Bronchial epithelial cell (primary cell): Measurements from ENCODE around the gene ADRA2C. TPM values are rescaled to one million over a fixed set of nuclear protein-coding genes. Genes with fewer than 3 reads are reported as not detected.

Source experiments
- DNase-seq: peaks from one replicate; pipeline ENCODE4 v3.0.0-alpha.2; 2010; ENCODE audit warnings: low read depth
- FAIRE-seq: peaks from 2 replicates; lab custom pipeline; 2011; peaks lifted over from hg19 to GRCh38; lab: Jason Lieb, UNC
- H3K27me3 ChIP-seq: 2 replicates; pipeline ENCODE4 v1.5.1; 2011; ENCODE audit warnings: low read length; ENCODE audit not compliant: control insufficient read depth, insufficient read depth
- H3K36me3 ChIP-seq: 2 replicates; pipeline ENCODE4 v1.5.1; 2011; ENCODE audit warnings: low read length; ENCODE audit not compliant: control insufficient read depth, insufficient read depth
- H3K4me3 ChIP-seq: 2 replicates; pipeline ENCODE4 v1.5.1; 2011; ENCODE audit warnings: mild to moderate bottlenecking, low read depth, low read length, control low read depth
- CTCF ChIP-seq: IDR thresholded peaks from 2 replicates; pipeline ENCODE4 v1.5.1; 2011; ENCODE audit warnings: mild to moderate bottlenecking, moderate library complexity, low read length, control low read depth, inconsistent platforms; ENCODE audit not compliant: insufficient read depth, severe bottlenecking
- total RNA-seq: library from RNA; depleted of rRNA; stranded (reverse); fragments of >200 nt; gene quantifications from 2 replicates; pipeline ENCODE4 v1.2.1, GENCODE V29; 2014

Gene ADRA2C
- total RNA-seq, 1 donor from 2014 or later, result under 0.01 TPM

DNA sequence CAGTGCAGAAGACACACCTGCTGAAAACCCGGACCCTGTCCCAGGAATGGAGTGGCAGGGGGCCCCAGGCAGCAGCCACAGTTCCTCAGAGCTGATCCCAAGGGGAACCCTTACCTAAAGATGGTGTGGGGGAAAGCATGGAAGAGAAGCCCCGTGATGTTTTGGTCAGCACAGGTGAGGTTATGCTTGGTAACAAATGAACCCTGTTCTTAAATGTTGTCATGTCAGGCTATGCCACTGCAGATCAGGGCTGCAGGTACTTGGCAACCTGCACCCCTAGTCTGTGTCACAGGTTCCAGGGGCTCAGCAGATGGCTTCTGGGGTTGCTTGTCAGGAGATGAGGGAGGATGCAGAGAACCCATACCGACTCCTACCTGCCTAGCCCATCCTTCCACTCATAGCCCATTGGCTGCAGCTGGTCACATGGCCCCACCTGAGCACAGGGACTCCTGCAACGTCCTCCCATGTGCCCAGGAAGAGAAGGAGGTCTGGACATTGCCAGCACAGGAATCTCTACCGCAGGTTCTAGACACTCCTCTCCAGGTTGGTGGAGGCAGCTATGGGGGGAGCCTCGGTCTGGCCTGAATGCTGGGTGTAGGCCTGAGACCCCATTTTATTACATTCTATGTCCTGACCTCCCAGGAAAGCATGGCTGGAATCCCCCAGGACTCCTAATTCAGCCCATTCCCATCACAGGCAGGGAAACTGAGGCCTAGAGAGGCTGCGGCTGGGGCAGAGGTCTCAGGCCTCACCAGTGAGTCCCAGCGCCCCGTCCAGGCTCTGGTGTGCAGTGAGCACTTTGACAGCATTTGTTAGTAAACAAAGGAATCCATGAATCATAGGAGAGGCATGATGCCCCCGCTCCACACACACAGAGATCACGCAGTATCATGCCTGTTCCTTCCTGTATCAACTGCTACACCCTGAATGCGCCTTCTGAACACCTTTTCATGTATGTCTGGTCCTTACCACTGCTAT is 51.1 kb downstream of the ADRA2C start:
- Histone ChIP-seq H3K27me3 (no peaks in the 10 kb centered on the region), H3K36me3 (no peaks in the 10 kb centered on the region), H3K4me3 (no peak overlapping the region)
- FAIRE-seq (no peak), DNase-seq (no peak)
- no peak for TF ChIP-seq CTCF

Other genes starting within 250 kb of the ADRA2C start
- 53.7 and 106 TPM in 2 replicates for gene LRPAP1, start 234.0 kb upstream of the ADRA2C start, total RNA-seq